ENCODE results near the gene CRACR2A. TPM values are rescaled to one million over a fixed set of nuclear protein-coding genes. Genes with fewer than 3 reads are reported as not detected.

The CRACR2A gene
- total and polyA plus RNA-seq, 3 donors from 2014 or later, result 3.1 to 5.0 (median 4.0) TPM

GRCh38 chr12:3722368-3722767 is 30.5 kb downstream of the CRACR2A start:
- TF ChIP-seq CTCF (IDR thresholded peaks at IDR 0.05) (no peak), POLR2A (IDR thresholded peaks at IDR 0.05) (no peak)
- Histone ChIP-seq H3K27me3 (no peaks in the 10 kb centered on the region), H3K27ac (no peak overlapping the region), H3K36me3 (ENCODE audit: low read depth, missing control alignments) (no peaks in the 10 kb centered on the region), H3K4me1 (no peaks in the 10 kb centered on the region), H3K4me3 (no peak overlapping the region), H3K9me3 (no peaks in the 10 kb centered on the region)
- intact Hi-C loops (cut with DNase I; ENCODE audit: low total_unique reads), result no loop called here
- no peak for DNase-seq
- 82 to 85% methylated on average over 6 of the region's 6 CpGs for WGBS, 2 donors

GRCh38 chr12:3720772-3721171 is 32.1 kb downstream of the CRACR2A start:
- TF ChIP-seq CTCF (IDR thresholded peaks at IDR 0.05), result no peak
- TF ChIP-seq POLR2A (IDR thresholded peaks at IDR 0.05), result no peak
- Histone ChIP-seq H3K9me3 (no peaks in the 10 kb centered on the region), H3K27ac (no peak overlapping the region), H3K27me3 (no peaks in the 10 kb centered on the region), H3K4me3 (no peak overlapping the region), H3K36me3 (ENCODE audit: low read depth, missing control alignments) (no peaks in the 10 kb centered on the region), H3K4me1 (no peaks in the 10 kb centered on the region)
- WGBS, 2 donors, result 90% methylated on average over 4 of the region's 4 CpGs
- no peak for DNase-seq
- intact Hi-C loops (cut with DNase I; ENCODE audit: low total_unique reads), result no loop called here

GRCh38 chr12:3718100-3718499 is 34.8 kb downstream of the CRACR2A start:
- Histone ChIP-seq H3K4me1 (no peaks in the 10 kb centered on the region), H3K36me3 (ENCODE audit: low read depth, missing control alignments) (no peaks in the 10 kb centered on the region), H3K9me3 (no peaks in the 10 kb centered on the region), H3K27ac (no peak overlapping the region), H3K27me3 (no peaks in the 10 kb centered on the region), H3K4me3 (no peak overlapping the region)
- 83 to 86% methylated on average over 3 to 4 of the region's 4 CpGs for WGBS, 2 donors
- intact Hi-C loops (cut with DNase I; ENCODE audit: low total_unique reads), result no loop called here
- no peak for TF ChIP-seq CTCF (IDR thresholded peaks at IDR 0.05)
- no peak for TF ChIP-seq POLR2A (IDR thresholded peaks at IDR 0.05)
- no peak for DNase-seq

- no peak for DNase-seq
- intact Hi-C loops (cut with DNase I; ENCODE audit: low total_unique reads), result no loop called here
Observed at GRCh38 chr12:3717283-3717898, 35.5 kb downstream of the CRACR2A start.

More at GRCh38 chr12:3717283-3717898, 35.5 kb downstream of the CRACR2A start:
- no peaks in the 10 kb centered on the region for H3K36me3 ChIP-seq (ENCODE audit: low read depth, missing control alignments)
- no peaks in the 10 kb centered on the region for H3K4me1 ChIP-seq
- no peak overlapping the region for H3K4me3 ChIP-seq
- H3K9me3 ChIP-seq, result no peaks in the 10 kb centered on the region
- TF ChIP-seq POLR2A (IDR thresholded peaks at IDR 0.05), result no peak
- TF ChIP-seq CTCF (IDR thresholded peaks at IDR 0.05), result no peak
- no peak overlapping the region for H3K27ac ChIP-seq
- 94 to 97% methylated on average over 8 to 9 of the region's 9 CpGs for WGBS, 2 donors
- H3K27me3 ChIP-seq, result no peaks in the 10 kb centered on the region
